Left ventricle myocardium inferior (tissue), 1 donor: ENCODE data around the gene PKN2. TPM values are rescaled to one million over a fixed set of nuclear protein-coding genes. Genes with fewer than 3 reads are reported as not detected.

Experiments
- DNase-seq: peaks from one replicate; pipeline ENCODE4 v3.0.0-alpha.2; 2020
- H3K27ac ChIP-seq: fragments of 200-600 bp; replicated peaks from 2 replicates; pipeline ENCODE4 v1.8.0; 2021
- H3K27me3 ChIP-seq: fragments of 200-600 bp; 2 replicates; pipeline ENCODE4 v1.8.0; 2021; ENCODE audit warnings: low read depth
- H3K36me3 ChIP-seq: fragments of 200-600 bp; 2 replicates; pipeline ENCODE4 v1.8.0; 2021
- H3K4me1 ChIP-seq: fragments of 200-600 bp; 2 replicates; pipeline ENCODE4 v1.8.0; 2021
- H3K4me3 ChIP-seq: fragments of 200-600 bp; 2 replicates; pipeline ENCODE4 v1.8.0; 2021; ENCODE audit warnings: mild to moderate bottlenecking, moderate library complexity
- H3K9me3 ChIP-seq: fragments of 200-600 bp; replicated peaks from 2 replicates; pipeline ENCODE4 v1.8.0; 2021
- intact Hi-C: fragments of 100-400 bp; cut with micrococcal nuclease; formaldehyde crosslinking; loops from one replicate; pipeline ENCODE4 v1.11.0; 2022
- total RNA-seq: library from RNA; stranded (reverse); fragmentation: NEBNext Ultra II Directional; extraction: Animal tissue kit (Norgen Biotek cat#: 25700); gene quantifications from one replicate; pipeline ENCODE4 v1.2.1, GENCODE V29; 2021
- TF ChIP-seq, protein P1 (sequence below): fragments of 200-600 bp; IDR thresholded peaks from 2 replicates; pipeline ENCODE4 v1.8.0; 2021; ENCODE audit warnings: antibody characterized with exemption, mild to moderate bottlenecking, borderline replicate concordance
- donor health status: DM: no; HTN: yes; CAD: no; lungs with severe emphysema.

PKN2 gene
- total RNA-seq, 1 donor from 2014 or later = 28.2 TPM

DNA sequence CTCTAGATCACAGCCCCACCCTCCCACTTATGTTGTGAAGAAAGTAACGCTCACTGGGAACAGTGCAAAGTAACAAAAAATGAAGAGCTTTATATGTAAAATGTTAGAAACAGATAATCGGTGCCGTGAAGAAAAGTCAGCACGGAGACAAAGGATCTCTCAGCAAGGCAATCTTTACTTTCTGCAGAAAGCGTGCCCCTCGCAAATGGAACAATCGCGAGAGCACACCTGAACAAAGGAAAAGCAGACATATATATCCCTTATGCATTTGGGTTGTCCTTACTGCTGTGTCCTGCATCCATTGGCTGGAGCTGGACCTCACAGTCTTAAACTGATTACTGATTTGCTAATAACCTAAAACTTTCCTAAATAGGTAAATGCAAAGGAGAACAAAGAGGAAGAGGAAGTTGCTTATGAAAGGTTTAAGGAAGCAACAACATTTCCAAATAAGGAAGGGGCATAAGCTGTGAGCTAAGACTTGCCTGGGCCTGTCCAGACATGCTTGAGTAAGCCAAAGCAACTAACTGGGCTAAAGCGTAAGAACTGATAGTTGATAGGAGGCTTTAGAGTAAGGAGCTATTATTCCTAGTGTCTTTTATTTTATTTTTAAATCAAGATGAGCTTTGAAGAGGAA, 117.6 kb downstream of the PKN2 start:
- Histone ChIP-seq H3K36me3 (peaks cover 61% of the 10 kb centered on the region), H3K4me1 (no peaks in the 10 kb centered on the region), H3K27ac (no peak overlapping the region), H3K4me3 (no peak overlapping the region), H3K27me3 (no peaks in the 10 kb centered on the region), H3K9me3 (no peaks in the 10 kb centered on the region)
- DNase-seq = no peak
- TF ChIP-seq, protein P1, sequence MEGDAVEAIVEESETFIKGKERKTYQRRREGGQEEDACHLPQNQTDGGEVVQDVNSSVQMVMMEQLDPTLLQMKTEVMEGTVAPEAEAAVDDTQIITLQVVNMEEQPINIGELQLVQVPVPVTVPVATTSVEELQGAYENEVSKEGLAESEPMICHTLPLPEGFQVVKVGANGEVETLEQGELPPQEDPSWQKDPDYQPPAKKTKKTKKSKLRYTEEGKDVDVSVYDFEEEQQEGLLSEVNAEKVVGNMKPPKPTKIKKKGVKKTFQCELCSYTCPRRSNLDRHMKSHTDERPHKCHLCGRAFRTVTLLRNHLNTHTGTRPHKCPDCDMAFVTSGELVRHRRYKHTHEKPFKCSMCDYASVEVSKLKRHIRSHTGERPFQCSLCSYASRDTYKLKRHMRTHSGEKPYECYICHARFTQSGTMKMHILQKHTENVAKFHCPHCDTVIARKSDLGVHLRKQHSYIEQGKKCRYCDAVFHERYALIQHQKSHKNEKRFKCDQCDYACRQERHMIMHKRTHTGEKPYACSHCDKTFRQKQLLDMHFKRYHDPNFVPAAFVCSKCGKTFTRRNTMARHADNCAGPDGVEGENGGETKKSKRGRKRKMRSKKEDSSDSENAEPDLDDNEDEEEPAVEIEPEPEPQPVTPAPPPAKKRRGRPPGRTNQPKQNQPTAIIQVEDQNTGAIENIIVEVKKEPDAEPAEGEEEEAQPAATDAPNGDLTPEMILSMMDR = no peak
- intact Hi-C loops = no loop called here

DNA sequence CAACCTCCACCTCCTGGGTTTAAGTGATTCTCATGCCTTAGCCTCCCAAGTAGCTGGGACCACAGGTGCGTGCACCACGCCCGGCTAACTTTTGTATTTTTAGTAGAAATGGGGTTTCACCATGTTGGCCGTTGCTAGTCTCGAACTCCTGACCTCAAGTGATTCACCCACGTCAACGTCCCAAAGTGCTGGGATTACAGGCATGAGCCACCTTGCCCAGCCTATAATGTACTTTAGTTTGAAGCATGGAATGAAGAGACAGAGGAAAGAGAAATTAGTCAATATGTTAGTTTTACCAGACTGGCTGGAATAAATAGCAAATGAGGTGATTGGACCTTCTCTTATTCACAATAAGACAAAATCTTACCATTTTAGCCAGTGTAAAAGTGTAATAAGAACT, 118.3 kb downstream of the PKN2 start:
- Histone ChIP-seq H3K27ac (no peak overlapping the region), H3K27me3 (no peaks in the 10 kb centered on the region), H3K9me3 (no peaks in the 10 kb centered on the region), H3K36me3 (peaks cover 62% of the 10 kb centered on the region), H3K4me1 (no peaks in the 10 kb centered on the region), H3K4me3 (no peak overlapping the region)
- intact Hi-C loops = no loop called here
- TF ChIP-seq, protein P1 = no peak
- DNase-seq = no peak

DNA sequence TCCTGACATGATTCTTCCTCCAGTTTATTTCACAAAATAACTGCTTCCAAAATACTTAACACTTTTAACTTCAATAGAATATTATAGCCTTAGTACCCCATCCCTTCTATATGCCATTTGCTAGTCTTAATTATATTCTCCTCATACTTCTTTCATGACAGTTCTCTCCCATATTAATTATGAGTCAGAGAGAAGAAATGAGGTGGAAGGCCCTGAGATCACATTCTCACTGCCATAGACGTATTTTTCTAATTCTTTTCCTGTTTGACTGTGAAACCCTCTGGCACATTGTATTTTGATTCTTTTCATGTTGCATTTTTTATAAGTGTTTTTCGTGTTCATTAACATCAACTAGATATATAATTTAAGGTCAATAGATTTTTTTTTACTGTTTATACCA, 118.9 kb downstream of the PKN2 start:
- intact Hi-C loops = no loop called here
- H3K9me3 ChIP-seq = no peaks in the 10 kb centered on the region
- H3K27me3 ChIP-seq = no peaks in the 10 kb centered on the region
- TF ChIP-seq, protein P1 = no peak
- DNase-seq = no peak
- no peak overlapping the region for H3K27ac ChIP-seq
- peaks cover 62% of the 10 kb centered on the region for H3K36me3 ChIP-seq
- no peak overlapping the region for H3K4me3 ChIP-seq
- no peaks in the 10 kb centered on the region for H3K4me1 ChIP-seq

GRCh38 chr1:88803444-88803843, 119.4 kb downstream of the PKN2 start:
- H3K36me3 ChIP-seq = peaks cover 67% of the 10 kb centered on the region
- H3K4me1 ChIP-seq = no peaks in the 10 kb centered on the region
- no peaks in the 10 kb centered on the region for H3K27me3 ChIP-seq
- intact Hi-C loops = no loop called here
- TF ChIP-seq, protein P1 = no peak
- H3K4me3 ChIP-seq = no peak overlapping the region
- no peak for DNase-seq
- H3K27ac ChIP-seq = no peak overlapping the region
- H3K9me3 ChIP-seq = no peaks in the 10 kb centered on the region

- Histone ChIP-seq H3K36me3 (peaks cover 78% of the 10 kb centered on the region), H3K4me1 (no peaks in the 10 kb centered on the region)
- intact Hi-C loops = no loop called here
These were observed 128.3 kb downstream of the PKN2 start for GRCh38 chr1:88812366-88812765.

More at GRCh38 chr1:88812366-88812765, 128.3 kb downstream of the PKN2 start:
- TF ChIP-seq, protein P1 = no peak
- DNase-seq = no peak
- no peak overlapping the region for H3K27ac ChIP-seq
- no peak overlapping the region for H3K4me3 ChIP-seq
- H3K27me3 ChIP-seq = no peaks in the 10 kb centered on the region
- H3K9me3 ChIP-seq = no peaks in the 10 kb centered on the region
